CD4-positive, alpha-beta T cell treated with Interleukin-15 for 4 hours (primary cell): ENCODE results near the gene MIAT.

Experiments used
- DNase-seq: peaks from one replicate; pipeline ENCODE4 v3.0.0-alpha.2; 2020; ENCODE audit warnings: low spot score

MIAT gene

DNA sequence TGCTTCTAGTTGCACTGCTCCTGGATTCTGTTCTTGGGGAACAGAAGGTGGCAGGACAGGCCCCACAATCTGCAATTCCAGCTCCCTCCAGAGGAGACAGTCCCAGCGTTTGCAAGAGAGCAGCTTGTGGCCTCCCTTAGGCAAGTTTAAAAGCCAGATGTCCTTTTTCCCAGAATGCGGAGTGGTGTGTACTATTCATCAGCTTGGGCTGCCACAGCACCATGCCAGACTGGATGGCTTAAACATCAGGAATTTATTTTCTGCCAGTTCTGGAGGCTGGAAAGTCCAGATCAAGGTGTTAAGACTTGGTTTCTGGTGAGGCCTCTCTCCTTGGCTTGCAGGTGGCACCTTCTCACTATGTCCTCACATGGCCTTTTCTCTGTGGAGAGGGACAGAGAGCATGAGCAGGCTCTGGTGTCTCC is 11.7 kb downstream of the MIAT start:
- no peak for DNase-seq

DNA sequence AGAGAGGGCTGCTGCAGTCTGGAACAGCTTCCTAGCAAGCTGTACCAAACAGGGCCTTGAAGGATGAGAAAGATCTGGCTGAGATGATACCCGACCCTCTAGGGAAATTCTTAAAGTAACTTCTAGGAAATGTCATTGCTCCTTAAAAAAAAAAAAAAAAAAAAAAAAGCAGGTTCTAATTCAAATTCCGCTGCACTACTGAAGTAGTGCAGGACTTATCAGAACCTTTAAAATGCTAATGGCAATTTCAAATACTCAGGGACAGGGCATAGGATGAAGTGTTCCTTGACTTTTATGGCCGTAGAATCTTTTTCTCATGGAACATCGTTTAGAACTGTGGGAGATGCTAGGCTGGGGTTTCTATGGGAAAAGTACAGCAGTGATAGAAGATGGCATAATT is 13.1 kb downstream of the MIAT start:
- no peak for DNase-seq

DNA sequence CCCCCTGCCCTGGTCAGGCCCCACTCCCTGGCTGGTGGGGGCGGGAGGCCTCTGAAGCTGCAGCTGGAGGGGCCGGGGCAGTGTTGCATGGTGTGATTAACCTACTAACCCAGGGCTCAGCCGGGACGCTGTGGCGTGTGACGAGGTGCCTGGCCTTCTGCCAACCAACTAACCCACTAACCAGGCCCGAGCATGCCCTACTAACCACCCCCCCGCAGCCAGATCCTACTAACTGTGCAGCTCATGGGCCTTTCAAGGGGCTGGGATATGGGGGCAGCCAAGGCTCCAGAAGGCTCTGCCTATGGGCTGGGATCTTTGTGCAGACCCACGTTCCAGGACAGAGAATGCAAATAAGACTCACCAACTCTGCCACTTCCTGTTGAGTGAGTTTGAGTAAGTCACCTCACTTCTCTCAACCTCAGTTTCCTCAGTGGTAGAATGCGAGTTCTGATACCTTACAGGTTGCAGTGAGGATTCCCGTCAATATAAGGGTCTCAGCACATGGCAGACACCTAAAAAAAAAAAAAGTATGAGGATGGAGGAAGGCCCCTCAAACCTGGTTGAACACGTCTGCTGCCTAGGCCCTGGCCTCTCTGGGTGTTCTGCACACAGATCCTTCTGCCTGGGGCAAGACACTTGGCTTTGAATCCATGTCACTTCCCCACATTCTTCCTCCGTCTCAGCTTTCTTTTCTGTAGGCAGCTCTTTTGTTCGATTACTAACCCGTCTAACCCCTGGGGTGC is 14.1 kb downstream of the MIAT start:
- DNase-seq, result peak; percentile 74

DNA sequence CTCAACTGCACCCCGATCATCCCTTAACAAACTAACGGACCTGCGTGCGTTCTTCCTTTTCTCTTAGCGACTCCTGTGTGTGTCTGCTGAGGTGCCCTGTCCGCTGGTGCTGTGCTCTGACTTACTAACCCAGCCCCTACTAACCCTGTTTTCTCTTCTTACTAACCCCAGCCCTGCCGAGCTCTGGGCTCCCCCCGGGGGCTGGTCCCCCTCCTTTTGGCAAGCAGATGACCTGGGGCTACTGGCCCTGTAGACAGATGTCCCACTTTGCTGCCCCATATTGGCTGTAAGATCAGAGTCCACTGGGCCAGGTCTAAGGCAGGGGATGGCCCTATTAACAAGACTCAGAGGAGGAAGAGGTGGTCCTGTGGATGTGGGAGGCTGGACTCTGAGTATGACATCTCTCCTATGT is 14.7 kb downstream of the MIAT start:
- no peak for DNase-seq

DNA sequence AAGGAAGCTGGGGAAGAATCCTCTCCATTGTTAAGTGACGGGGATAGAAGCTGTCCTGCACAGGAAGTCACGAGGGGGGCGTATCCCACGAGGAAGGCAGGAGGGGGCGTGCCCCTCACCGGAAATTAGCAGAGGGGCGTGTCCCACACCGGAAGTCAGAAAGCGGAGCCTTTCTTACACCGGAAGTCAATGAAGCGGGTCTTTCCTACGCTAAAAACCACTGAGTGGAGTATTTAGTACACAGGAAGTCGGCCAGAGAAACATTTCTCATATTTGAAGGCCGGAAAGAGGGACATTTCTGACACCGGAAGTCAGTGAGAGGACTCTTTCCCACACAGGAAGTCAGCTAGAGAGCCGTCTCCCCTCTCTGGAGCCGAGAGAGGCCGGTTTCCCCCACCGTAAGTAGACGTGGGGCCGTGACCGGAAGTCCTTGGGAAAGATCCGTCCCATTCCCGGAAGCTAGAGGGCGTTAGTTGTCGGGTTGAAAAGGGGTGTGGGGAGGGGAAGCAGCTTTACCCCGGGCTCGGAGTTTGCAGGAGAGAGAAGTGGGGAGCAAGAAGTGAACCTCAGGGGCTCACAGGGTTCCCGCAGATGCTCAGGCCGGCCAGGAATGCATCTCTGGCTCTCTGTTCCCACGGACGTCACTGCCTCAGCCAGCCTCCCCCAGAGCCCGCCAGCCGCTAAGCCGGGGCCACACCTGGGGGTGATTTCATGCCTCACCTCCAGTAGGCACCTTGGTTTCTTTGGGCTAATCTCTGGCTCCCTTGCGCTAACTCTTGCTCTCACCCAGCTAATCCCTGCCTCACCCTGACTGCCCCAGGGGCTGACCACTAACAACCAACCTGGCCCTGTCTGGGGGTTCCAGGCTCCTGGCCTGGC is 15.4 kb downstream of the MIAT start:
- DNase-seq, result peak; percentile 92

DNA sequence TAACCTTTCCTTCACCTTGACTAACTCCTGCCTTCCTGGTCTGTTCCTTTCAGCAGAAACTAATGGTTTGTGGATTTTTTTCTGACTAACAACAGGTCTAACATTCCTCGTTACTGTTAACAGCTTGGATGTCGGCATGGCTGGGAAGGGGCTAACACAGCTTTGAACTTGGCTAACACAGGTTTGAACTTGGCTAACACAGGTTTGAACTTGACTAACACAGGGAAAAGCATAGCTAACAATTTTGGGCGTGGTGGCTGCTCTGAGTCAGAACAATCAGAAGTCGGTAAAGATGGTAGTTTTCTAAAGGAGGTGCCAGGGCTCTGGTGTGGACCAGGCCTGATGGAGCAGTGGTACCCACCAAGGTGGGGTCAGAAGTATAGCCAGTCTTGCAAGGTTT is 16.1 kb downstream of the MIAT start:
- DNase-seq, result peak; percentile 64

DNA sequence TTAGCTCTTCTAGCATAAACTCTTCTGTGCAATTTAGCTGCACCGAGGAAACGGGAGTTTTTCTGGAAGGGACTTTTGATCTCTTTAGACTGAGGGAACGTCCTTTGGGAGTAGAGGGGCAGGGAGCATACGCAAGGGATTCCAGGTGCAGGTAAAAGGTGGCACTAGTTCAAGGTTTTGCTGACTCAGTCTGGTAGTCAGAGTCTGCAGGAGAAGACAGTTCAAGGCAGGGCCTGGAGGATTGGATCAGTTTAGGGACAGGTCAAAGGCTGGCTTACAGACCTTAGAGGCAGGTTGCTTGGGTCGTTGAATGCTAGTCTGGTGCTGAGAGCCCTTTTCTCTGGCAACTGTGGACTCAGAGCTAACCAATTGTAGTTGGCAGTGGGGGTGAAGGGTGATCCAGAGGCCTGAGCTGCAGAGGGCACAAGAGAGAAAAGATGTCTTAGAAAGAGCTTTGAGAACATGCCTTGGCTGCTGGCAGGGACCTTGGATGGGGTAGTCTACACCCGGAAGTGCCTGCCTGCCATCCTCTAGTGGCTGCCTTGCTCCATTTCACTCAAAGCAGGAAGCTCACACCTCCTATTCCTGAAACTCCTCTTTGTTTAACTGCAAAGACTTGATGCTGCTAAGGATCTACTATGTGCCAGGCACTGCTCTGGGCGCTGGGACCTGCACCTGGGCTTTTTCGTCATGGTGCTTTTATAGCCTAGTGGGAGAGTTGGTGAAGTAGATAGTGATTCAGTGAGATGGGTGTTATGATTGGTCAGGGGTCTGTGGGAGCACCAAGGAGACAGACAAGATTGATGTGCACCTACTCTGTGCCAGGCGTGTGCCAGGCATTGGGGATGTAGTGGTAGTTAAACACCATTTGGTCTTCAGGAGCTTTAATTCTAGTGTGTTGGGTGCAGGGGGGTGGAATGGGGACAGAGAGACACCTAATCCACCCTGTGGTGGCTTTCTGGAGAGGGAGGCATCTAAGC is 17.1 kb downstream of the MIAT start:
- DNase-seq, result peak; percentile 31

DNA sequence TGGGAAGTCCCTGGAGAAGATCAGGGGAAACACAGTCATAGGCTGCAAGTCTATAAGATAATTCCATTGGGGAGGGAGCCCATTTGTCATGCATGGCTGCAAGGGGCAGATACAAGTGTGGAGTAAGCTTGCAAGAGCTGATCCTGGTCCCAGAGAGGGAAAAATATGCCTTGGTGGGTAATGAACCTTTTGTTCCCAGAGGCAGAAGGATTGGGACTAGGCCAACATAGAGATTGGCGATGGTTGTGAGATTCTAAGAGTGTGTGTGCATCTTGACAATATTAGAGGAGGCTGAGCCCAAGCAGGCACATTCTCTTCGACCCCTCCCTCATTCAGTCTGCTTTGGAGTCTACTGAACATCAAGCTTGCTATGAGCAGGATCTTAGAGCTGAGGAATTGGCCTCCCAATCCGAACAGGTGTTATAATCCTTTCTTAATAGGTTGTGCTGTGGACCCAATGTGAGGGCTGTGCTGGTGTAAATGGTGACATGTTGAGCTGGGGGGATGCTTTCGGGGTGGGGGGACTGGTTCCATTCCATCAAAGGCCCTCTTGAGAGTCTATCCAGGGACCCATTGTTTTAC is 18.4 kb downstream of the MIAT start:
- DNase-seq, result no peak

DNA sequence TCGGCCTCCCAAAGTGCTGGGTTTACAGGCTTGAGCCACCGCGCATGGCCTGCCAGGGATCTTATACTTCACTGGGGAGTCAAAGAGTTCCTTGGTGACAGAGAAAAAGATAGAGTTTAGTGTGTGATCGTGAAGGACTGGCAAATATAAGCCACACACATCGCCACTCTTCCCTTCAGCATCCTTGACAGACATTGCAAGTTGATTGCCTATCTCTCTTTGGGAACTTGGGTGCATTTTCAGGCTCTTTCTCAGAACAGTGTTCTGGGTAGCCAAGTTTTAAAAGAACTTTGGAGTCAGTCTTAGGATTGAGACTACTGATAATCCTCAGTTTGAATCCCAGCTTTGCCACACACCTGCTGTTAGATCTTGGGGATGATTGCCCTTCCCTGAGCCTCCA is 19.8 kb downstream of the MIAT start:
- no peak for DNase-seq

DNA sequence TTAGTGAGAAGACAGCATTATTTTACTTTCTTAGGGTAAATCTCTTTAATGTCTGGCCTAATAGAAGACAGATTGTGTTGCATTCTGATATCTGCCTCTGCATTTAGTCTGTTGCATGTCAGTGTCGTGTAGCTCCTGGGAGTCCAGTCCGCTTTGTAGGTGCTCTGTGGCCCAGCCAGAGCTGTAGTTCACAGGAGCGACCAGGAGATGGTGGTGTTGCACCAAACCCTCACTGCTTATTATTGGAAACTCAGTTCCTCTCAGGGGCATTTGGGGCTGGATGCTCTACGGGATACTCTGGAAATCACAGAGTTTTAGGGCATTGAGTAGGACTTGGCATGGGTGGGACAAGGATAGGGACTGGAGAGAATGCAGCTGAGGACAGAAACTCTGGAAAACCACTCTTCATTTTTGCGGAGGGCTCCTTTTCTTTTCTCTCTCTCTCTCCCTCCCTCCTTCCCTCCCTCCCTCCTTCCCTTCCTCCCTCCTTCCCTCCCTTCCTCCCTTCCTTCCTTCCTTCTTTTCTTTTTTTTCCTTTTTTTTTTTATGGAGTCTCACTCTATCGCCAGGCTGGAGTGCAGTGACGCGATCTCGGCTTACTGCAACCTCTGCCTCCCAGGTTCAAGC is 21.7 kb downstream of the MIAT start:
- peak; percentile 73 for DNase-seq

DNA sequence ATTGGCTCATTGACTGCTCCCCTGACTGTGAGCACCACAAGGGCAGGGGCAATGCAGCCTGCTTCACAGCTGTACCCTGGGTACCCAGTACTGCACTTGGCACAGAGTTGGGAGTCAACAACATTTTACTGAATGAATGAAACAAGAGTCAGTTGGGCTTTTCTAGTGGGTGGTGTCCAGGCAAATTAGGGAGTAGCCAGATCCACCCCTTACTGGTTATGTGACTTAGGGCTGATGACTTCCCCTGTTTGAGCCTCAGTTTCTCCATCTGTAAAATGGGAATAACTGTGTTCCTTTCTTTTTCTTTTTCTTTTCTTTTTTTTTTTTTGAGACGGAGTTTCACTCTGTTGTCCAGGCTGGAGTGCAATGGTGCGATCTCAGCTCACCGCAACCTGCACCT is 23.1 kb downstream of the MIAT start:
- no peak for DNase-seq

DNA sequence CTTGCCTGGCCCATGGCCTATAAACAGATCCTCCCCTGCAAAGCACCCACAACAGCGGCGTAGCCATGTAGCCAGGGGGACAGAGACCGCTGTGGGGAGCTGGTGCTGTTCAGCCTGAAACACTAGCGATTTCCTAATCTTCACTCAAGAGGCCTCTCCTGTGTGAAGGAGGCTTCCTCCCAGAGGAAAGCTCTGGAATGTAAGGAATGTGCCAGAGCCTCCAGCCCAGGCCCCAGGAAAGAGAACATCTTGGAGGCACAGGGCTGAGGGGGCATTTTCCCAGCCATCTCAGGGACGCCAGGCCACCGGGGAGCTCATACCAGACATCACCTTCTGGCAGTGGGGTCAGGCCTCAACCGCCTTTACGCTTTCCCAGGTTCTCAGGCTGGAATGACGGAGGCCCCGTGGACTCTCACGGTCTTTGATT is 24.0 kb downstream of the MIAT start:
- no peak for DNase-seq

DNA sequence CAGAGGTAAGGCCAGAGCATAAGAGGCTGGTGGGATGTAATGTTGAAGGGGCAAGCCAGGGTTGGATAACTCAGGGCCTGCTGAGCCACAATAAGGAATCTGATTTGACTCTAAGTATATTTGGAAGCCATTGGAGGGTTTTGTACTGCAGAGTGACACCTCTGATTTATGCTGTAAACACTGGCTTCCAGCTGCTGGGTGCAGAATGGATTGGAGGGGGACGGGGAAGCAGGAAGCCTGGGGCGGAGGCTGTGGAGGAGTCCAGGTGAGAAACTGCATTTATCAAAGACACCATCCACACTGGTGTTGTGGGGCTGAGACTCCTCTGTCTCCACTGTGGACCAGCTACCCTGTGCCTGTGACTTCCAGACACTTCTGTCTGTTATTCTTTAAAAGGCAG is 26.8 kb downstream of the MIAT start:
- DNase-seq, result no peak

DNA sequence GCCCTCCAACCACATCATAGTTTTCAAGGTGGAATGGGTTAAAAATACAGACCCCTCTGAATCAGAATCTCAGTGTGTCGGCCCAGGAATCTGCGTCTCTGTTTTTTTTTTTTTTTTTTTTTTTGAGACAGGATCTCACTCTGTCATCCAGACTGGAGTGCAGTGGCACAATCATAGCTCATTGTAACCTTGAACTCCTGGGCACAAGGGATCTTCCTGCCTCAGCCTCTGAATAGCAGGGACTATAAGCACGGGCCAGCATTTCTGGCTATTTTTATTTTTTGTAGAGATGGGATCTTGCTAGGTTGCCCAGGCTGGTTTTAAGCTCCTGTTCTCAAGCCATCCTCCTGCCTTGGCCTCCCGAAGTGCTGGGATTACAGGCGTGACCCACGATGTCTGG is 28.2 kb downstream of the MIAT start:
- no peak for DNase-seq

DNA sequence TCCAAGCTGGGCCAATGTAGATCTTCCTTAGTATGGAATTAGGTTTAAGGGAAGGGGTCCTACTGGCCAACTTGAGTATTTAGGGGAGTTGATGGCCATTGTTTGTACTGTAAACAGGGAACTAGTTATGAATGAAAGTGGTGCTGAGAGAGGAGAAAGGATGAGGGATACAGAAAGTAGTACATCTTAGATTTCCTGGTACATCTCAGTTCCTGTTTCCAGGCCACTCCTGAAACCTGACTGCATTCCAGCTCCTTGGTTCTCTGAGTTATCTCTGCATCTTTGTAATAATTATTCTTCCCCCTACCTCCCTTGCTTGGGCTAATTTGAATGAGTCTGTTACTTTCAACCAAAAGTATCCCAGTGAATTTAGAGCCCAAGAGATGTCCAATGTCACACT is 30.1 kb downstream of the MIAT start:
- no peak for DNase-seq

DNA sequence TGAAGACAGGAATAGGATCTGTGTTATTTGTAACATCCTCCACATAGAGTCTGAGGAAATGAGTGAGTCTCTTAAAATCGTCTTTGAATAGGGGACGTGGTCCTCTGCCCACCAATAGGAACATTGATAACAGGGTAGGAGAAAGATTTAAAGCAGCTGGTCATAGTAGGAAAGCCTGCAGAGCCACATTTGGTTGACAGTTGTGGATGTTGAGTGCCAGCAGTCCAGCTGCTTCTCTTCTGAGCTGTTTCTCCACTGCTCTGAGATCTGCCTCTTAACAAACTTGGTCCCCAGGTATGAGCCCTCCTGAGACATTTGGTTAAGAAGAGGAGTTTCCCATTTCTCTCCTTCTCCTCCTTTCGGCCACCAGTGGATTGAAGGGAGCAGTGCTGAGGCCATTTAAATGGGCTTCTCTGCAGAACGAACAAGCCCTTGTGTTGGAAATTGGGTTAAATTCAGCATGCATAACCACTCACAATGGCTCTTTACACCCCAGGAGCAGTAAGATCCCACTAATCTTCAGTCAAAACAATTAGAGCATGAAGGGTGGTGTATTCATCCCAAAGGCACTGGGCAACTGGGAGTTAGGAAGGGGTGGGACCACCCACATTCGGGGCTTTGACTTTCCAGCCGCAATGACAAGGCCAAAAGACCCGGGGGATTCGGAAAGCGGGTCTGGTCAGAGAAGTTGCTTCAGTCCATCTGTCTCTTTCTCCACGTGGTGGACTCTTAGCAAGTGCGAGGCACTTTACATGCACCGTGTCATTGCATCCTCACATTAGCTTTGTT is 32.3 kb downstream of the MIAT start:
- no peak for DNase-seq

DNA sequence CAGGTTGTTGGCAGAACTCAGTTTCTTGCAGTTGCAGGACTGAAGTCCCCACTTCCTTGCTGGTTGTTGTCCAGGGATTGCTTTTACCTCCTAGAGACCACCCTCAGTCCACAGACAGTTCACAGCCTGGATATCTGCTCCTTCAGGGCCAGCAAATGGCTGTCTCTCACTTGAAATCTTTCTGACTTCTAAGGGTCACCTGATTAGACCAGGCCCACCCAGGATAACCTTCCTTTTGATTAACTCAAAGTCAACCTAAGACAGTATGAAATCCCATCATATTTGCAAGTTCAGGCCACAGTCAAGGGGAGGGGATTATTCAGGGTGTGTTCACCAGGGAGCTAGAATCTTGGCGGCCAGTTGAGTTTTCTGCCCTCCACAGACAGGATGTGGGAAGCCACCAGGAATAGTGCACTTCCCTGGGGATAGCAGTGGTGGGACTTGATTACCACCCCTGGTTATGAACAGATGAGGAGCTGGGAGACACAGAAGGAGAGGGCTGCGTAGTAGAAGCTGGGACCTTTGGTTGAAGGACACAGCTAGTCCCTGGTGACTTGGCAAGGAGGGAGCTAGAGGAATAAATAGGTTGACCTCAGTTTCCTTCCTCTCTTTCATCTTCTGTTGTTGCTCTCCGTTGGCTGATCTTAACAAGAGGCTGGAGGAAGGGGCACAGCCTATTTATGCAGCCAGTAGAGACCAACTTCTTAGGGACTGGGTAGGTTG is 33.4 kb downstream of the MIAT start:
- no peak for DNase-seq

DNA sequence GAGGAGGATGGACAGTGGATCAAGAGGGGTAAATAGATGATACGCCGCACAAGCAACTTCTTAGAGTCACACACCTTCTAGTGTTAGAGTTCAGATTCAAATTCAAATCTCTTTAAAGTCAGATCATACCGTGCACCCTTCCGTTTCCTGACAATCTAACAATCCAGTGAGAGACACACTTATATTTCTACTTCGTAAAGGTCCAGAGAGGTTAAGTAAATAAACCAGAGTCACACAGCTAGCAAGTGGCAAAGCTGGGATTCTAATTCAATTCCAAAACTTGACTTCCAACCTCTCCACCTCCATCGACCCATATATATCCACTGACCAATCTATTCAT is 34.0 kb downstream of the MIAT start:
- DNase-seq, result no peak

DNA sequence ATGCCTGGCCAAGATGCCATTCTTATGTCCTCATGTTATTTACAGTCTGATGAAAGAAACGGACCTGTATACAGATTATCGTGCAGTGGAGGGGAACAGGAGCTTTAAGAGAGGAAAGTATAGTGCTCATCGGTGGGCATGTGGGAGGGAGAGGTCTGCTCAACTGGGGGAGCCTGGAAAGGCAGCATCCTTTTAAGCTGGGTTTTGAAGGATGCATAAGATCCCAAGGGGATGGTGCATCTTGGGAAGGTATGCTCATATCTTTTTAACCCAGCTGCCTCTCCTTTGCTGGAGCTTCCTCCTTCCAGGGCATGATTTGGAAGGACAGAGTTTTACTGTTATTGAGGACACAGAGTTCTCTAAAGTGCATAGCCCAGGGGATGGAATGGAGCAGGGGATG is 34.8 kb downstream of the MIAT start:
- DNase-seq, result no peak

DNA sequence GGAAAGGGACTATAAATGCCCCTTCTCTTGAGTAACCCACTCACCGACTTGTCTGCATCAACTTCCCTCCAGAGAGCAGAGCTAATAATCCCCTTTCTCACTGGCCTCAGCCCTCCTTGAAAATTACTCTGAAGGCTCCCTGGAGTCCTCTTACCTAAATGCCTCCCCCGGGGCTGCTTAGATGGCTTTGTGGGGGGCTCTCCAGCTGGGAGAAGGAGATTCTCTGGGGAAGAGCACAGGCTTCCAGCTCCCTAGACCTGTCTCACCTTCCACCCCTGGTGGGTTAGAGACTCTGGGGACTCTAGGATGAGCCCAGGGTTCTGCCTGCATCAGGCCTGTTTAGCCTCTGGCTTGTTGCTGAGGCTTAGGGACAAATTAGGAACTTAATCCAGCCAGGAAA is 39.8 kb downstream of the MIAT start:
- no peak for DNase-seq
